HepG2 (cell line): ENCODE data around the gene CAPRIN1. TPM values are rescaled to one million over a fixed set of nuclear protein-coding genes. Genes with fewer than 3 reads are reported as not detected.

Experiments
- ATAC-seq: fragments of 200-7000 bp; cut with Tn5 transposase; 3 replicates; pipeline ENCODE4 v1.9.1; 2020; ENCODE audit warnings: mild to moderate bottlenecking, moderate library complexity
- BruUV-seq: library from RNA; stranded (reverse); fragments of 400-500 nt; replicated peaks from 2 replicates; lab custom pipeline; 2021; lab: Mats Ljungman, UMichigan
- CTCF ChIA-PET: fragments of 300-600 bp; formaldehyde crosslinking; extraction: SDS; loops from one replicate; lab custom pipeline; 2021; ENCODE audit warnings: low total read pairs, inconsistent platforms, low intra/inter-chr PET ratio; lab: Yijun Ruan, JAX
- POLR2A ChIA-PET: fragments of 350-600 bp; sonication (Branson Sonifier 250); formaldehyde crosslinking; loops from one replicate; lab custom pipeline; 2020; ENCODE audit warnings: antibody characterized with exemption, inconsistent platforms; lab: Yijun Ruan, JAX
- DNase-seq: peaks from one replicate; pipeline ENCODE4 v3.0.0-alpha.2; 2015; ENCODE audit warnings: low spot score
- FAIRE-seq: peaks from 3 replicates; lab custom pipeline; 2011; peaks lifted over from hg19 to GRCh38; lab: Jason Lieb, UNC
- H2AFZ ChIP-seq: one replicate; pipeline ENCODE4 v1.6.1; 2011; ENCODE audit warnings: low read length, inconsistent platforms
- H3K27ac ChIP-seq: fragments of 300-600 bp; 3 replicates; pipeline ENCODE4 v1.8.0; 2011; ENCODE audit warnings: mixed run types, mild to moderate bottlenecking, mixed read lengths, low read length, inconsistent platforms; ENCODE audit not compliant: insufficient read depth; ENCODE audit errors: extremely low read length
- H3K27me3 ChIP-seq, 2 experiments: fragments of 200-600 bp in 1 of 2; 2 replicates in 1 of 2; 3 replicates in 1 of 2; pipeline versions ENCODE4 v1.6.0 to v1.8.0; 2011; ENCODE audit warnings: low read length in 2 of 2, mild to moderate bottlenecking in 2 of 2, moderate library complexity in 2 of 2, inconsistent platforms in 1 of 2; ENCODE audit not compliant: insufficient read depth in 2 of 2, control insufficient read depth in 1 of 2
- H3K36me3 ChIP-seq, 2 experiments: fragments of 200-600 bp in 1 of 2; replicated peaks in 1 of 2; 2 replicates in 1 of 2; 3 replicates in 1 of 2; pipeline versions ENCODE4 v1.5.1 to v1.8.0; 2011; ENCODE audit warnings: low read length in 2 of 2, inconsistent platforms in 1 of 2; ENCODE audit not compliant: insufficient read depth in 2 of 2, control insufficient read depth in 1 of 2
- H3K4me1 ChIP-seq: 2 replicates; pipeline ENCODE4 v1.5.1; 2012; ENCODE audit warnings: low read length, inconsistent platforms; ENCODE audit not compliant: insufficient read depth
- H3K4me2 ChIP-seq: 2 replicates; pipeline ENCODE4 v1.6.0; 2011; ENCODE audit warnings: low read depth, low read length, inconsistent platforms
- H3K4me3 ChIP-seq, 3 experiments: fragments of 200-600 bp in 1 of 3; sonication (generic), shearing (Covaris generic) in 1 of 3; replicated peaks in 1 of 3; 2 replicates each; pipeline ENCODE4 v1.5.1; 2011 to 2016; ENCODE audit warnings: low read length in 3 of 3, inconsistent platforms in 2 of 3, low read depth in 2 of 3, mild to moderate bottlenecking in 2 of 3, control low read depth in 1 of 3, mixed read lengths in 1 of 3; ENCODE audit not compliant: insufficient read depth in 1 of 3
- H3K79me2 ChIP-seq: one replicate; pipeline ENCODE4 v1.6.1; 2011; ENCODE audit warnings: low read length, inconsistent platforms; ENCODE audit not compliant: insufficient read depth
- H3K9ac ChIP-seq: 2 replicates; pipeline ENCODE4 v1.6.0; 2011; ENCODE audit warnings: mild to moderate bottlenecking, low read depth, low read length, inconsistent platforms; ENCODE audit not compliant: insufficient read depth
- H3K9me3 ChIP-seq: 2 replicates; pipeline ENCODE4 v1.5.1; 2012; ENCODE audit warnings: mild to moderate bottlenecking, low read length
- H4K20me1 ChIP-seq: 2 replicates; pipeline ENCODE4 v1.6.0; 2011; ENCODE audit warnings: inconsistent platforms, mild to moderate bottlenecking, low read length, moderate library complexity; ENCODE audit not compliant: insufficient read depth
- EP300 ChIP-seq, 3 experiments: sonication (generic) in 1 of 3; formaldehyde crosslinking in 1 of 3; IDR thresholded peaks; 2 replicates each; pipeline versions ENCODE4 v1.5.1 to v1.6.1; 2011 to 2020; ENCODE audit warnings: low read depth in 2 of 3, low read length in 2 of 3, borderline replicate concordance in 1 of 3, improper control_type of control experiment in 1 of 3, mild to moderate bottlenecking in 1 of 3, missing genetic modification reagents in 1 of 3, moderate library complexity in 1 of 3
- PAWR ChIP-seq: sonication (generic); formaldehyde crosslinking; IDR thresholded peaks from 2 replicates; pipeline ENCODE4 v1.4.0; 2020; ENCODE audit warnings: missing genetic modification reagents, mild to moderate bottlenecking, borderline replicate concordance
- SPEN ChIP-seq: sonication (generic); formaldehyde crosslinking; IDR thresholded peaks from 2 replicates; pipeline ENCODE4 v1.5.1; 2020; ENCODE audit warnings: low read depth, mild to moderate bottlenecking, missing genetic modification reagents
- TCF7L2 ChIP-seq: IDR thresholded peaks from 2 replicates; pipeline ENCODE4 v1.6.1; 2011; ENCODE audit warnings: mild to moderate bottlenecking, low read depth, low read length, moderate library complexity
- TOPORS ChIP-seq: sonication (generic); formaldehyde crosslinking; IDR thresholded peaks from 2 replicates; pipeline ENCODE4 v1.8.0; 2023; ENCODE audit warnings: mild to moderate bottlenecking, missing genetic modification reagents
- ZEB1 ChIP-seq: IDR thresholded peaks from 2 replicates; pipeline ENCODE4 v1.6.1; 2012; ENCODE audit warnings: mild to moderate bottlenecking, low read depth, inconsistent platforms; ENCODE audit not compliant: insufficient replicate concordance
- ZKSCAN1 ChIP-seq: fragments of 150-350 bp; IDR thresholded peaks from 2 replicates; pipeline ENCODE4 v1.6.1; 2014; ENCODE audit warnings: low read length
- ZNF331 ChIP-seq: sonication (generic); formaldehyde crosslinking; IDR thresholded peaks from 2 replicates; pipeline ENCODE4 v1.4.0; 2020; ENCODE audit warnings: missing genetic modification reagents
- ZNF597 ChIP-seq: sonication (generic); formaldehyde crosslinking; IDR thresholded peaks from 2 replicates; pipeline ENCODE4 v1.5.0; 2020; ENCODE audit warnings: missing genetic modification reagents
- ZNF746 ChIP-seq: sonication (generic); formaldehyde crosslinking; IDR thresholded peaks from 2 replicates; pipeline ENCODE4 v1.8.0; 2022; ENCODE audit warnings: mild to moderate bottlenecking, missing genetic modification reagents
- ZNF768 ChIP-seq: sonication (generic); formaldehyde crosslinking; IDR thresholded peaks from 2 replicates; pipeline ENCODE4 v1.4.0; 2020; ENCODE audit warnings: missing genetic modification reagents
- WGBS: methylation state at CpG from one replicate; pipeline ENCODE4 v1.1.6; 2017; ENCODE audit warnings: low lambda C conversion rate; 5-methylcytosine and 5-hydroxymethylcytosine counted together
- in situ Hi-C: cut with HindIII; loops from 2 replicates; pipeline ENCODE4 v1.10.0; 2017; ENCODE audit warnings: low pct_unique_long_range_greater_than_20kb; ENCODE audit not compliant: extremely low pct_ligation_motif_present
- intact Hi-C: fragments of 100-400 bp; cut with micrococcal nuclease; formaldehyde crosslinking; loops from one replicate; pipeline ENCODE4 v1.10.0; 2022; ENCODE audit not compliant: unreplicated experiment
- polyA plus RNA-seq, 8 experiments: library from polyadenylated mRNA; depleted of rRNA in 3 of 8; stranded (reverse) in 7 of 8; unstranded in 1 of 8; fragments of >200 nt; fragmentation: Illumina TruSeq in 4 of 8; extraction: Trizol in 4 of 8; gene quantifications; 2 replicates each; pipeline versions ENCODE4 v1.2.1 to v1.2.3, GENCODE V29; 2011 to 2016; ENCODE audit warnings: low read depth in 4 of 8, missing spikeins in 1 of 8, mixed read lengths in 1 of 8; ENCODE audit not compliant: insufficient read depth in 1 of 8
- total RNA-seq, 5 experiments: library from RNA; depleted of rRNA; stranded (reverse); fragments of >200 nt; fragmentation: Illumina TruSeq; extraction: Trizol; gene quantifications; 2 replicates each; pipeline ENCODE4 v1.2.3, GENCODE V29; 2016; ENCODE audit warnings: low read depth in 1 of 5
- TF ChIP-seq, protein P1 (sequence below): sonication (generic); formaldehyde crosslinking; IDR thresholded peaks from 2 replicates; pipeline ENCODE4 v1.4.0; 2020; ENCODE audit warnings: missing genetic modification reagents, borderline replicate concordance

Gene CAPRIN1
- total and polyA plus RNA-seq, 2 of the 13 experiments (the other 11 are each of a cell fraction or from before 2014, with no cell fraction given) = 114 to 162 TPM

- Histone ChIP-seq H3K9me3 (peaks cover 5% of the 10 kb centered on the region), H3K79me2 (no peaks in the 10 kb centered on the region), H3K4me1 (no peaks in the 10 kb centered on the region), H2AFZ (no peak overlapping the region), H3K9ac (no peak overlapping the region), H3K36me3 (no peaks in the 10 kb centered on the region), H3K27me3 (no peaks in the 10 kb centered on the region; a peak in 2 of 5 replicates), H3K4me2 (no peak overlapping the region), H3K27ac (no peak overlapping the region), H4K20me1 (no peaks in the 10 kb centered on the region), H3K4me3 (no peak overlapping the region)
- WGBS = 42% methylated on average over 3 of the region's 3 CpGs
- intact Hi-C loops (no loop called here), in situ Hi-C loops (no loop called here)
- BruUV-seq = no TSS peak
- ChIA-PET POLR2A (interaction anchor here (0.6 kb wide), 1 partner anchor 15 kb away, joined by 3 read pairs; no protein-coding TSS in a partner anchor), CTCF (no interaction called here)
- DNase-seq (no peak), ATAC-seq (no peak), FAIRE-seq (no peak)
- TF ChIP-seq ZNF331 (CRISPR knock-in tag) = peak; percentile 97
- TF ChIP-seq ZNF746 (CRISPR knock-in tag) = no peak
- TF ChIP-seq, protein P1, sequence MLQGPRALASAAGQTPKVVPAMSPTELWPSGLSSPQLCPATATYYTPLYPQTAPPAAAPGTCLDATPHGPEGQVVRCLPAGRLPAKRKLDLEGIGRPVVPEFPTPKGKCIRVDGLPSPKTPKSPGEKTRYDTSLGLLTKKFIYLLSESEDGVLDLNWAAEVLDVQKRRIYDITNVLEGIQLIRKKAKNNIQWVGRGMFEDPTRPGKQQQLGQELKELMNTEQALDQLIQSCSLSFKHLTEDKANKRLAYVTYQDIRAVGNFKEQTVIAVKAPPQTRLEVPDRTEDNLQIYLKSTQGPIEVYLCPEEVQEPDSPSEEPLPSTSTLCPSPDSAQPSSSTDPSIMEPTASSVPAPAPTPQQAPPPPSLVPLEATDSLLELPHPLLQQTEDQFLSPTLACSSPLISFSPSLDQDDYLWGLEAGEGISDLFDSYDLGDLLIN (CRISPR knock-in tag) = no peak
Observed at GRCh38 chr11:34021977-34022735, 29.4 kb upstream of the CAPRIN1 start.

DNA sequence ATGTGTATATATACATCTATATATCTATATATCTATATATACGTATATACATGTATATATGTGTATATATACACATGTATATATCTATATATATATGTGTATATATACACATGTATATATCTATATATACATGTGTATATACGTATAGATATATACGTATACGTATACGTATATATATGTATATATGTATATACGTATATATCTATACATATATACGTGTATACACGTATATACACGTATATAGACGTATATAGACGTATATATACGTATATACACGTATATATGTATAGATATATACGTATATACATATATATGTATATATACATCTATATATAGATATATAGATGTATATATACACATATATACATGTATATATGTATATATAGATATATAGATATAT lies 25.1 kb upstream of the CAPRIN1 start:
- no peak overlapping the region for H3K9ac ChIP-seq
- no peaks in the 10 kb centered on the region for H3K36me3 ChIP-seq
- 82% methylated on average over 14 of the region's 14 CpGs for WGBS
- intact Hi-C loops (no loop called here), in situ Hi-C loops (no loop called here)
- no peaks in the 10 kb centered on the region for H3K79me2 ChIP-seq
- no peak for DNase-seq
- no peak for FAIRE-seq
- H3K9me3 ChIP-seq = peaks cover 5% of the 10 kb centered on the region
- H2AFZ ChIP-seq = no peak overlapping the region
- no peak overlapping the region for H3K4me3 ChIP-seq
- no peak for ATAC-seq
- H3K27ac ChIP-seq = no peak overlapping the region
- CTCF ChIA-PET = no interaction called here
- H3K27me3 ChIP-seq = no peaks in the 10 kb centered on the region; a peak in 1 of 5 replicates
- BruUV-seq = no TSS peak
- peaks cover 20% of the 10 kb centered on the region for H3K4me1 ChIP-seq
- no peak overlapping the region for H3K4me2 ChIP-seq
- POLR2A ChIA-PET = no interaction called here
- no peaks in the 10 kb centered on the region for H4K20me1 ChIP-seq
- no peak for TF ChIP-seq ZNF597 (CRISPR knock-in tag)
- TF ChIP-seq EP300 (IDR thresholded peaks at IDR 0.05; ENCODE audit: low read depth in 2 of 2, low read length in 2 of 2) = no peak
- no peak for TF ChIP-seq EP300 (CRISPR knock-in tag; IDR thresholded peaks at IDR 0.05; ENCODE audit: borderline replicate concordance)
- no peak for TF ChIP-seq ZEB1
- TF ChIP-seq SPEN (CRISPR knock-in tag) = no peak
- TF ChIP-seq TCF7L2 = no peak
- TF ChIP-seq TOPORS = no peak
- no peak for TF ChIP-seq ZKSCAN1
- TF ChIP-seq PAWR (CRISPR knock-in tag) = no peak
- TF ChIP-seq ZNF768 (CRISPR knock-in tag) = no peak
